Hepatocyte (in vitro differentiated cells): ENCODE results near the gene VCL. TPM values are rescaled to one million over a fixed set of nuclear protein-coding genes. Genes with fewer than 3 reads are reported as not detected.
A peak's percentile ranks its signal among the peaks of the same experiment; 100 is the strongest.

Source experiments
- DNase-seq: peaks from one replicate; pipeline ENCODE4 v3.0.0-alpha.2; 2016; ENCODE audit warnings: low spot score
- H2AFZ ChIP-seq: fragments of 200-600 bp; sonication (generic); 2 replicates; pipeline ENCODE4 v1.6.0; 2016; ENCODE audit warnings: antibody characterized with exemption, mild to moderate bottlenecking
- H3K27ac ChIP-seq: fragments of 200-600 bp; sonication (generic); 2 replicates; pipeline ENCODE4 v1.5.1; 2016; ENCODE audit warnings: mild to moderate bottlenecking
- H3K27me3 ChIP-seq: fragments of 200-600 bp; sonication (generic); 2 replicates; pipeline ENCODE4 v1.6.1; 2016
- H3K36me3 ChIP-seq: fragments of 200-600 bp; sonication (generic); replicated peaks from 2 replicates; pipeline ENCODE4 v1.5.1; 2016; ENCODE audit warnings: low read depth; ENCODE audit not compliant: insufficient read depth
- H3K4me1 ChIP-seq: fragments of 200-600 bp; sonication (generic); 2 replicates; pipeline ENCODE4 v1.5.1; 2016; ENCODE audit warnings: mild to moderate bottlenecking, moderate library complexity; ENCODE audit not compliant: insufficient read depth
- H3K4me2 ChIP-seq: fragments of 200-600 bp; sonication (generic); 2 replicates; pipeline ENCODE4 v1.6.0; 2016
- H3K4me3 ChIP-seq: fragments of 200-600 bp; sonication (generic); 2 replicates; pipeline ENCODE4 v1.5.1; 2016; ENCODE audit warnings: mild to moderate bottlenecking
- H3K79me2 ChIP-seq: fragments of 200-600 bp; sonication (generic); 2 replicates; pipeline ENCODE4 v1.6.0; 2017; ENCODE audit warnings: mild to moderate bottlenecking
- H3K9me2 ChIP-seq: fragments of 200-600 bp; sonication (generic); replicated peaks from 2 replicates; pipeline ENCODE4 v1.6.0; 2017; ENCODE audit warnings: mild to moderate bottlenecking; ENCODE audit not compliant: insufficient read depth
- H3K9me3 ChIP-seq: fragments of 200-600 bp; sonication (generic); 2 replicates; pipeline ENCODE4 v1.5.1; 2016; ENCODE audit warnings: low read depth, mild to moderate bottlenecking
- H4K20me1 ChIP-seq: fragments of 200-600 bp; sonication (generic); 2 replicates; pipeline ENCODE4 v1.6.0; 2016; ENCODE audit warnings: mild to moderate bottlenecking; ENCODE audit not compliant: insufficient read depth, poor library complexity, severe bottlenecking
- CTCF ChIP-seq: fragments of 200-600 bp; sonication (generic); IDR thresholded peaks from 2 replicates; pipeline ENCODE4 v1.5.1; 2016; ENCODE audit warnings: antibody characterized with exemption, mild to moderate bottlenecking; ENCODE audit not compliant: poor library complexity
- EZH2 ChIP-seq: fragments of 200-600 bp; sonication (generic); IDR thresholded peaks from 2 replicates; pipeline ENCODE4 v1.6.1; 2016; ENCODE audit warnings: antibody characterized with exemption, mild to moderate bottlenecking, borderline replicate concordance
- EZH2phosphoT487 ChIP-seq: fragments of 200-600 bp; sonication (generic); IDR thresholded peaks from one replicate; pipeline ENCODE4 v1.6.1; 2018; ENCODE audit warnings: antibody characterized with exemption, mild to moderate bottlenecking, low read depth, moderate library complexity; ENCODE audit not compliant: unreplicated experiment, severe bottlenecking
- WGBS: methylation state at CpG from one replicate; pipeline ENCODE4 v1.1.6; 2016; ENCODE audit warnings: low lambda C conversion rate; ENCODE audit errors: missing lambda C conversion rate; 5-methylcytosine and 5-hydroxymethylcytosine counted together
- polyA plus RNA-seq: library from polyadenylated mRNA; unstranded; fragments of >200 nt; fragmentation: Nextera tagmentation; extraction: Ambion mirVana; gene quantifications from 2 replicates; pipeline ENCODE4 v1.2.1, GENCODE V29; 2016
- total RNA-seq: library from RNA; depleted of rRNA; stranded (reverse); fragments of >200 nt; gene quantifications from 2 replicates; pipeline ENCODE4 v1.2.3, GENCODE V29; 2014

VCL gene
- total and polyA plus RNA-seq, 2 experiments from 2014 or later, result 60.8 to 93.4 TPM

- no peaks in the 10 kb centered on the region for H3K79me2 ChIP-seq
- peak overlapping the region; percentile 89 for H3K27ac ChIP-seq
- no peak overlapping the region for H3K4me3 ChIP-seq
- no peaks in the 10 kb centered on the region for H3K9me2 ChIP-seq
- peak overlapping the region; percentile 13 for H2AFZ ChIP-seq
- peak overlapping the region; percentile 50 for H3K4me2 ChIP-seq
- H4K20me1 ChIP-seq, result no peaks in the 10 kb centered on the region
- no peaks in the 10 kb centered on the region for H3K9me3 ChIP-seq
- H3K36me3 ChIP-seq, result no peaks in the 10 kb centered on the region
- DNase-seq, result peak; percentile 88
- TF ChIP-seq EZH2 (no peak), EZH2phosphoT487 (no peak), CTCF (no peak)
- H3K27me3 ChIP-seq, result no peaks in the 10 kb centered on the region
- 11% methylated on average over 16 of the region's 16 CpGs for WGBS
- H3K4me1 ChIP-seq, result peaks cover 27% of the 10 kb centered on the region
These were observed 31.8 kb upstream of the VCL start for GRCh38 chr10:73965890-73966768.

- no peaks in the 10 kb centered on the region for H3K9me2 ChIP-seq
- peak overlapping the region; percentile 85 for H3K27ac ChIP-seq
- H3K79me2 ChIP-seq, result no peaks in the 10 kb centered on the region
- no peaks in the 10 kb centered on the region for H3K27me3 ChIP-seq
- H2AFZ ChIP-seq, result no peak overlapping the region
- TF ChIP-seq EZH2 (no peak), EZH2phosphoT487 (no peak), CTCF (no peak)
- H3K4me3 ChIP-seq, result no peak overlapping the region
- peaks cover 27% of the 10 kb centered on the region for H3K4me1 ChIP-seq
- no peak for DNase-seq
- no peaks in the 10 kb centered on the region for H3K9me3 ChIP-seq
- H4K20me1 ChIP-seq, result no peaks in the 10 kb centered on the region
- H3K4me2 ChIP-seq, result no peak overlapping the region
- no peaks in the 10 kb centered on the region for H3K36me3 ChIP-seq
- WGBS, result 83% methylated on average over 4 of the region's 4 CpGs
These were observed 30.9 kb upstream of the VCL start for GRCh38 chr10:73967022-73967429.

- TF ChIP-seq EZH2, result no peak
- TF ChIP-seq EZH2phosphoT487, result no peak
- peak overlapping the region; percentile 61 for H3K27ac ChIP-seq
- WGBS, result 84% methylated on average over 5 of the region's 5 CpGs
- H3K4me2 ChIP-seq, result no peak overlapping the region
- no peaks in the 10 kb centered on the region for H3K79me2 ChIP-seq
- peaks cover 27% of the 10 kb centered on the region for H3K4me1 ChIP-seq
- H3K9me2 ChIP-seq, result no peaks in the 10 kb centered on the region
- H2AFZ ChIP-seq, result no peak overlapping the region
- H3K9me3 ChIP-seq, result no peaks in the 10 kb centered on the region
- no peak overlapping the region for H3K4me3 ChIP-seq
- no peaks in the 10 kb centered on the region for H3K36me3 ChIP-seq
- H4K20me1 ChIP-seq, result no peaks in the 10 kb centered on the region
- no peaks in the 10 kb centered on the region for H3K27me3 ChIP-seq
- no peak for DNase-seq
These were observed 30.4 kb upstream of the VCL start for GRCh38 chr10:73967544-73967943.

GRCh38 chr10:73968098-73968521 lies 29.8 kb upstream of the VCL start:
- H3K4me3 ChIP-seq, result no peak overlapping the region
- no peaks in the 10 kb centered on the region for H3K9me2 ChIP-seq
- DNase-seq, result no peak
- WGBS, result 49% methylated on average over 6 of the region's 6 CpGs
- H3K9me3 ChIP-seq, result no peaks in the 10 kb centered on the region
- TF ChIP-seq EZH2, result no peak
- TF ChIP-seq EZH2phosphoT487, result no peak
- no peak for TF ChIP-seq CTCF
- H3K27ac ChIP-seq, result peak overlapping the region; percentile 61
- H2AFZ ChIP-seq, result no peak overlapping the region
- H3K4me2 ChIP-seq, result no peak overlapping the region
- peaks cover 27% of the 10 kb centered on the region for H3K4me1 ChIP-seq
- H3K36me3 ChIP-seq, result no peaks in the 10 kb centered on the region
- H3K79me2 ChIP-seq, result no peaks in the 10 kb centered on the region
- no peaks in the 10 kb centered on the region for H3K27me3 ChIP-seq
- no peaks in the 10 kb centered on the region for H4K20me1 ChIP-seq
